H9 (cell line): ENCODE measurements around the gene AKAIN1. TPM values are rescaled to one million over a fixed set of nuclear protein-coding genes. Genes with fewer than 3 reads are reported as not detected.

ENCODE experiments used
- DNase-seq: peaks from one replicate; pipeline ENCODE4 v3.0.0-alpha.2; 2017
- H2AFZ ChIP-seq: one replicate; pipeline ENCODE4 v1.6.1; 2013; ENCODE audit warnings: mild to moderate bottlenecking, low read length, control low read depth, moderate library complexity
- H2AK5ac ChIP-seq: 2 replicates; pipeline ENCODE4 v1.6.1; 2013; ENCODE audit warnings: low read length, control low read depth, mixed read lengths; ENCODE audit not compliant: insufficient read length
- H2BK120ac ChIP-seq: one replicate; pipeline ENCODE4 v1.6.1; 2013; ENCODE audit warnings: low read depth, mild to moderate bottlenecking, low read length, control low read depth, inconsistent platforms; ENCODE audit not compliant: poor library complexity, severe bottlenecking
- H2BK12ac ChIP-seq: 2 replicates; pipeline ENCODE4 v1.6.1; 2013; ENCODE audit warnings: low read length, control low read depth, mixed read lengths, low read depth; ENCODE audit not compliant: insufficient read length
- H2BK15ac ChIP-seq: 2 replicates; pipeline ENCODE4 v1.6.1; 2013; ENCODE audit warnings: low read depth, low read length, control low read depth
- H2BK20ac ChIP-seq: one replicate; pipeline ENCODE4 v1.6.1; 2013; ENCODE audit warnings: low read depth, mild to moderate bottlenecking, low read length, control low read depth, inconsistent platforms; ENCODE audit not compliant: poor library complexity, severe bottlenecking
- H2BK5ac ChIP-seq: 2 replicates; pipeline ENCODE4 v1.6.1; 2013; ENCODE audit warnings: low read length, control low read depth, mixed read lengths; ENCODE audit not compliant: insufficient read length
- H3K14ac ChIP-seq: 2 replicates; pipeline ENCODE4 v1.6.1; 2013; ENCODE audit warnings: low read length, control low read depth; ENCODE audit not compliant: insufficient read depth
- H3K18ac ChIP-seq: 2 replicates; pipeline ENCODE4 v1.6.1; 2013; ENCODE audit warnings: low read depth, mild to moderate bottlenecking, mixed read lengths, low read length, control low read depth; ENCODE audit not compliant: insufficient read length
- H3K23ac ChIP-seq: 2 replicates; pipeline ENCODE4 v1.6.1; 2013; ENCODE audit warnings: low read length, control low read depth, mixed read lengths, low read depth; ENCODE audit not compliant: insufficient read length
- H3K23me2 ChIP-seq: 2 replicates; pipeline ENCODE4 v1.6.1; 2013; ENCODE audit warnings: low read depth, mild to moderate bottlenecking, mixed read lengths, low read length, control low read depth; ENCODE audit not compliant: insufficient read length, poor library complexity, severe bottlenecking
- H3K27ac ChIP-seq: 2 replicates; pipeline ENCODE4 v1.5.1; 2013; ENCODE audit warnings: low read length, control low read depth, mixed read lengths, low read depth; ENCODE audit not compliant: insufficient read length
- H3K27me3 ChIP-seq: 2 replicates; pipeline ENCODE4 v1.6.1; 2013; ENCODE audit warnings: low read length, control low read depth, inconsistent platforms; ENCODE audit not compliant: insufficient read depth
- H3K4ac ChIP-seq: 2 replicates; pipeline ENCODE4 v1.6.1; 2013; ENCODE audit warnings: low read depth, mild to moderate bottlenecking, control low read depth, inconsistent platforms, low read length, moderate library complexity
- H3K4me1 ChIP-seq: 2 replicates; pipeline ENCODE4 v1.6.1; 2013; ENCODE audit warnings: low read length, control low read depth, inconsistent platforms; ENCODE audit not compliant: insufficient read depth
- H3K4me2 ChIP-seq: 2 replicates; pipeline ENCODE4 v1.6.1; 2013; ENCODE audit warnings: low read length, control low read depth, mixed read lengths; ENCODE audit not compliant: insufficient read length, insufficient read depth
- H3K56ac ChIP-seq: 2 replicates; pipeline ENCODE4 v1.6.1; 2013; ENCODE audit warnings: low read depth, mild to moderate bottlenecking, mixed read lengths, low read length, control low read depth; ENCODE audit not compliant: insufficient read length
- H3K79me1 ChIP-seq: 2 replicates; pipeline ENCODE4 v1.6.1; 2013; ENCODE audit warnings: low read depth, mild to moderate bottlenecking, moderate library complexity, low read length, control low read depth, inconsistent platforms; ENCODE audit not compliant: insufficient read depth, poor library complexity, severe bottlenecking
- H3K79me2 ChIP-seq: 2 replicates; pipeline ENCODE4 v1.6.1; 2013; ENCODE audit warnings: low read length, control low read depth, inconsistent platforms; ENCODE audit not compliant: insufficient read depth
- H3K9ac ChIP-seq: 2 replicates; pipeline ENCODE4 v1.6.1; 2013; ENCODE audit warnings: low read length, control low read depth, mixed read lengths; ENCODE audit not compliant: insufficient read length; ENCODE audit errors: extremely low read depth
- H3K9me3 ChIP-seq: one replicate; pipeline ENCODE4 v1.6.1; 2013; ENCODE audit warnings: low read depth, low read length, inconsistent platforms; ENCODE audit not compliant: control insufficient read depth
- H3T11ph ChIP-seq: one replicate; pipeline ENCODE4 v1.6.1; 2013; ENCODE audit warnings: mild to moderate bottlenecking, low read length, control low read depth, inconsistent platforms
- H4K20me1 ChIP-seq: one replicate; pipeline ENCODE4 v1.6.1; 2013; ENCODE audit not compliant: control insufficient read depth, insufficient read length, insufficient read depth
- H4K5ac ChIP-seq: 2 replicates; pipeline ENCODE4 v1.6.1; 2013; ENCODE audit warnings: low read depth, mild to moderate bottlenecking, mixed read lengths, low read length, control low read depth; ENCODE audit not compliant: insufficient read length
- H4K8ac ChIP-seq: replicated peaks from 2 replicates; pipeline ENCODE4 v1.6.1; 2013; ENCODE audit warnings: low read length, control low read depth, mixed read lengths, low read depth; ENCODE audit not compliant: insufficient read length
- H4K91ac ChIP-seq: 2 replicates; pipeline ENCODE4 v1.6.1; 2013; ENCODE audit warnings: low read depth, mild to moderate bottlenecking, moderate library complexity, mixed read lengths, low read length, control low read depth; ENCODE audit not compliant: insufficient read length
- H3K27ac Mint-ChIP-seq, 3 experiments: 2 replicates in 2 of 3; 3 replicates in 1 of 3; pipeline ENCODE4 v1.8.0; 2020 to 2021; ENCODE audit warnings: mixed read lengths in 3 of 3, mild to moderate bottlenecking in 1 of 3, moderate library complexity in 1 of 3
- H3K27me3 Mint-ChIP-seq: 2 replicates; pipeline ENCODE4 v1.8.0; 2021; ENCODE audit warnings: low read depth, mild to moderate bottlenecking, moderate library complexity, mixed read lengths
- H3K36me3 Mint-ChIP-seq, 3 experiments: 2 replicates in 2 of 3; 3 replicates in 1 of 3; pipeline ENCODE4 v1.8.0; 2020 to 2021; ENCODE audit warnings: low read depth in 3 of 3, mixed read lengths in 3 of 3; ENCODE audit not compliant: insufficient read depth in 1 of 3
- H3K4me1 Mint-ChIP-seq, 2 experiments: 2 replicates each; pipeline ENCODE4 v1.8.0; 2020; ENCODE audit warnings: mixed read lengths in 2 of 2
- H3K4me3 Mint-ChIP-seq, 2 experiments: 2 replicates in 1 of 2; 3 replicates in 1 of 2; pipeline ENCODE4 v1.8.0; 2020 to 2021; ENCODE audit warnings: mild to moderate bottlenecking in 2 of 2, mixed read lengths in 2 of 2, moderate library complexity in 1 of 2
- H3K9me3 Mint-ChIP-seq, 2 experiments: 2 replicates in 1 of 2; 3 replicates in 1 of 2; pipeline ENCODE4 v1.8.0; 2020; ENCODE audit warnings: mild to moderate bottlenecking in 2 of 2, mixed read lengths in 2 of 2, moderate library complexity in 1 of 2
- WGBS: extraction: QIAGEN DNeasy Blood & Tissue Kit; methylation state at CpG from one replicate; pipeline ENCODE4 v1.1.7; 2013; ENCODE audit warnings: missing lambda C conversion rate, low lambda C conversion rate, mixed read lengths; ENCODE audit not compliant: insufficient read length; ENCODE audit errors: extremely low coverage; 5-methylcytosine and 5-hydroxymethylcytosine counted together
- total RNA-seq: library from RNA; stranded (reverse); gene quantifications from 2 replicates; pipeline ENCODE4 v1.2.1, GENCODE V29; 2021
- TF ChIP-seq, protein P1 (sequence below): fragments of 200-600 bp; sonication (generic); conservative IDR thresholded peaks from 3 replicates; pipeline ENCODE4 v1.8.0; 2021; ENCODE audit warnings: antibody characterized with exemption, mild to moderate bottlenecking

Gene AKAIN1
- total RNA-seq, 1 experiment from 2014 or later = not detected

DNA sequence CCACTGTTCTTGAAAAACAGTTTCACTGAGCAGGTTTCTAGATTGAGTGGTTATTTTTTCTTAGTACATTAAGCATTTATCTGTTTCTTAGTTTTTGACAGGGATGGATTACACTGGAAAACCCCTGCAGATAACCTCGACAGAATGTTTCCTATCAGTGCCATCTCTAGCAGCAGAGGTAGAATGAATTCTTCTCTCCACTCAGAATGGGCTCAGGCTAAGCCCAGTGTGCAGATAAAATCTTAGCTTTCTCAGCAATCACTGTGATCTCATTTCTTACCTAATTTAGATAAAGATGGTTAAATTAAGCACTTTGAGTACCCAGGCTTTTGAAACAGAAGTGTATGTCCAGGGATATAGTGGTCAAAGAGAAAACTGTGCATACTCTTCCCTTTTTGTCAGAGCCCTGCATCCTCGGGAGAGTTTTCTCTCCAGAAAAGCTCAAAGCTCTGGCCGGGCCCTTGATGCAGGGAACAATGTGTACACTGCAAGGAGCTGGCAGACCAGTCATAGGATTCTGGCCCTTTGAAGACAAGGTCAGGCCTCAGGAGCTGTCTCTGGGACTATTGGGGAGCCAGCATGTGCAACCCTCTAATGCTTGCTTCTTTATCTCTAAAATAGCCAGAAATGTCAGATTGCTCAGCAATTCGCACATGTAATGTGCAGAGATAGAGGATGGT lies 10.6 kb upstream of the AKAIN1 start:
- H2AFZ ChIP-seq = no peak overlapping the region
- H3K23ac ChIP-seq = no peak overlapping the region
- H4K5ac ChIP-seq = no peak overlapping the region
- Mint-ChIP-seq H3K27me3 (peaks cover 19% of the 10 kb centered on the region), H3K4me1 (no peaks in the 10 kb centered on the region), H3K9me3 (no peaks in the 10 kb centered on the region), H3K36me3 (no peaks in the 10 kb centered on the region), H3K27ac (no peak overlapping the region), H3K4me3 (no peak overlapping the region)
- H3K4me1 ChIP-seq = no peaks in the 10 kb centered on the region
- H4K91ac ChIP-seq = no peak overlapping the region
- no peak overlapping the region for H3K56ac ChIP-seq
- H3K14ac ChIP-seq = no peak overlapping the region
- H4K8ac ChIP-seq = no peak overlapping the region
- H2BK20ac ChIP-seq = no peak overlapping the region
- no peaks in the 10 kb centered on the region for H3K27me3 ChIP-seq
- H2BK5ac ChIP-seq = no peak overlapping the region
- H3K4me2 ChIP-seq = no peak overlapping the region
- no peaks in the 10 kb centered on the region for H3K79me1 ChIP-seq
- H2AK5ac ChIP-seq = no peak overlapping the region
- no peak overlapping the region for H3K18ac ChIP-seq
- no peak for DNase-seq
- no peak overlapping the region for H2BK15ac ChIP-seq
- H2BK120ac ChIP-seq = no peak overlapping the region
- no peaks in the 10 kb centered on the region for H3K23me2 ChIP-seq
- H3T11ph ChIP-seq = no peak overlapping the region
- H2BK12ac ChIP-seq = no peak overlapping the region
- no CpG with 5 or more reads among the region's 4 CpGs for WGBS
- TF ChIP-seq, protein P1, sequence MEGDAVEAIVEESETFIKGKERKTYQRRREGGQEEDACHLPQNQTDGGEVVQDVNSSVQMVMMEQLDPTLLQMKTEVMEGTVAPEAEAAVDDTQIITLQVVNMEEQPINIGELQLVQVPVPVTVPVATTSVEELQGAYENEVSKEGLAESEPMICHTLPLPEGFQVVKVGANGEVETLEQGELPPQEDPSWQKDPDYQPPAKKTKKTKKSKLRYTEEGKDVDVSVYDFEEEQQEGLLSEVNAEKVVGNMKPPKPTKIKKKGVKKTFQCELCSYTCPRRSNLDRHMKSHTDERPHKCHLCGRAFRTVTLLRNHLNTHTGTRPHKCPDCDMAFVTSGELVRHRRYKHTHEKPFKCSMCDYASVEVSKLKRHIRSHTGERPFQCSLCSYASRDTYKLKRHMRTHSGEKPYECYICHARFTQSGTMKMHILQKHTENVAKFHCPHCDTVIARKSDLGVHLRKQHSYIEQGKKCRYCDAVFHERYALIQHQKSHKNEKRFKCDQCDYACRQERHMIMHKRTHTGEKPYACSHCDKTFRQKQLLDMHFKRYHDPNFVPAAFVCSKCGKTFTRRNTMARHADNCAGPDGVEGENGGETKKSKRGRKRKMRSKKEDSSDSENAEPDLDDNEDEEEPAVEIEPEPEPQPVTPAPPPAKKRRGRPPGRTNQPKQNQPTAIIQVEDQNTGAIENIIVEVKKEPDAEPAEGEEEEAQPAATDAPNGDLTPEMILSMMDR = no peak
- H3K27ac ChIP-seq = no peak overlapping the region
- H4K20me1 ChIP-seq = no peaks in the 10 kb centered on the region
- no peak overlapping the region for H3K9ac ChIP-seq
- H3K79me2 ChIP-seq = no peaks in the 10 kb centered on the region
- H3K4ac ChIP-seq = no peak overlapping the region
- no peaks in the 10 kb centered on the region for H3K9me3 ChIP-seq
